Hippocampal formation (tissue), 2 donors: ENCODE measurements around the gene TM2D3.
A peak's percentile ranks its signal among the peaks of the same experiment; 100 is the strongest.
"Not testable (repeated sequence)": the region's sequence is repeated elsewhere in the genome, so short reads cannot be mapped to it uniquely, and the experiment has no call there.

ENCODE experiments used
- DNase-seq, 2 donors: peaks; one replicate each; lab custom pipeline; 2025; lab: John Stamatoyannopoulos, UW

The TM2D3 gene

GRCh38 chr15:101657171-101657570 is 5.0 kb upstream of the TM2D3 start:
- no peak for DNase-seq

- DNase-seq: not testable (repeated sequence)
Observed at GRCh38 chr15:101654624-101655337, 2.6 kb upstream of the TM2D3 start.

GRCh38 chr15:101654171-101654570 is 2.0 kb upstream of the TM2D3 start:
- DNase-seq: no peak

- no peak for DNase-seq
Observed at GRCh38 chr15:101652786-101653430, 727 bp upstream of the TM2D3 start.

- DNase-seq: peak; percentile 53 to 55
Observed at GRCh38 chr15:101651554-101652097, 555 bp downstream of the TM2D3 start.

GRCh38 chr15:101650145-101650544 is 2.0 kb downstream of the TM2D3 start:
- DNase-seq: no peak

- DNase-seq: no peak
Observed at GRCh38 chr15:101648356-101648755, 3.8 kb downstream of the TM2D3 start.

GRCh38 chr15:101647251-101647650 is 4.9 kb downstream of the TM2D3 start:
- DNase-seq: no peak

- no peak for DNase-seq
Observed at GRCh38 chr15:101646672-101647071, 5.5 kb downstream of the TM2D3 start.

- DNase-seq: peak; percentile 11 to 70
Observed at GRCh38 chr15:101642361-101642760, 9.8 kb downstream of the TM2D3 start.

GRCh38 chr15:101641894-101642293 is 10.3 kb downstream of the TM2D3 start:
- peak in 1 of 2 donors; percentile 26 for DNase-seq

GRCh38 chr15:101641129-101641764 is 10.9 kb downstream of the TM2D3 start:
- DNase-seq: peak; percentile 48 to 64

- DNase-seq: no peak
Observed at GRCh38 chr15:101639667-101640066, 12.5 kb downstream of the TM2D3 start.

GRCh38 chr15:101637919-101638318 is 14.3 kb downstream of the TM2D3 start:
- no peak for DNase-seq

- DNase-seq: no peak
Observed at GRCh38 chr15:101637516-101637915, 14.7 kb downstream of the TM2D3 start.

- no peak for DNase-seq
Observed at GRCh38 chr15:101637038-101637437, 15.1 kb downstream of the TM2D3 start.

GRCh38 chr15:101635944-101636727 is 16.0 kb downstream of the TM2D3 start:
- no peak for DNase-seq

GRCh38 chr15:101633356-101633755 is 18.8 kb downstream of the TM2D3 start:
- DNase-seq: no peak

- not testable (repeated sequence) for DNase-seq
Observed at GRCh38 chr15:101626729-101627128, 25.5 kb downstream of the TM2D3 start.

GRCh38 chr15:101625980-101626379 is 26.2 kb downstream of the TM2D3 start:
- DNase-seq: no peak

GRCh38 chr15:101625184-101625583 is 27.0 kb downstream of the TM2D3 start:
- no peak for DNase-seq
